NCI-H1694 (cell line): ENCODE results near the gene VPS51.

Experiments used
- DNase-seq: peaks from one replicate; lab custom pipeline; 2025; lab: John Stamatoyannopoulos, UW

The VPS51 gene

GRCh38 chr11:65072631-65072966 is 23.4 kb upstream of the VPS51 start:
- DNase-seq: no peak

GRCh38 chr11:65077451-65077850 is 18.6 kb upstream of the VPS51 start:
- DNase-seq: no peak

DNA sequence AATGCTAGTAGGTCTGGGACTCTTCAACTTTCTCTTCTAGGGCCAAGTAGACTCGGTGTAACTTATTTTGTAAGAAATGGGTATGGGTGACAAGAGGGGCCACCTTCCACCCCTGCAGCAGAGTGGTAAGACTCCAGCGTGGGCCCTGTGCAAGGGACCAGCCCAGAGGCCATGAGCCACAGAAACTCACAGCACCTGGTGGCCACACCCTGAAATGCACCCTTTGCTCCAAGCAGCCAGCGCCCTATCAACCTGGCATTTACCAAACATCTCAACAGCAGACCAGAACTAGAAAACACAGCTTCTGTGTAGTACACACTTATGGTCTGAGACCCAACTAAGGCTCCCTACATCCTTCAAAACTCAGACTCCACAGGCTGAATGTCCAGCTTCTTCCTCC is 17.9 kb upstream of the VPS51 start:
- DNase-seq: peak; percentile 46

GRCh38 chr11:65078786-65079342 is 17.1 kb upstream of the VPS51 start:
- no peak for DNase-seq

DNA sequence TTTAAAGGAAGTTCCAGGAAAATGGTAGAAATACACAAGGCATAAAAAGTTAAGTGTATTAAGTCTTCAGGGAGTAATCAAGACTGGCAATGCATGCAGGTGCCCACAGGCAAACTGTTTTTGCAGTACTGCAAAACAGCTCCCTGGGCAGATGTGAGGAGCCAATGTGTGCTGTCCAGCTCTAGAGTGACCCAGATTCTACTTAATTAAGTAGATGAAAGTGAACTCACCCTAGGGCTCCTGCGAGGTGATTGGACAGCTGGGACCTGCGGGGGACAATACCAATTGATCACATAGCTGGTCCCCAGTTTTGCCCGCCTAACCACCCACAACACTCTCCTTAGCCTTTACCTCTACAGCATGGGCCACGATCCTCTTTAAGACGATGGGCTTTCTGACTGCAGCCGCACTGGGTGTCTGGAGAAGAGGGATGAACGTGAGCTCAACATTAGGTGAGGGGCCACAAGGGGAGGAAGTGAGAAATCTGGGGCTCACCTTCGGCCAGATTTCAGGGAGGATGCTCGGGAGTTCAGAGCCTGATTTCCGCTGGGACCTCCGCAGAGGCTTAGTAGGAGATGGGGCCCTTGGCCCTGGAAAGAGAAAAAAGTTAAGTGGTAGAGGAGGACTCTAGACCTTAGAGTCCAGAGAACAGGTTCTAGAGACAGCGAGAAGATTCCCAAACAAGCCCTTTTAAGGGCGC is 12.7 kb upstream of the VPS51 start:
- DNase-seq: no peak

DNA sequence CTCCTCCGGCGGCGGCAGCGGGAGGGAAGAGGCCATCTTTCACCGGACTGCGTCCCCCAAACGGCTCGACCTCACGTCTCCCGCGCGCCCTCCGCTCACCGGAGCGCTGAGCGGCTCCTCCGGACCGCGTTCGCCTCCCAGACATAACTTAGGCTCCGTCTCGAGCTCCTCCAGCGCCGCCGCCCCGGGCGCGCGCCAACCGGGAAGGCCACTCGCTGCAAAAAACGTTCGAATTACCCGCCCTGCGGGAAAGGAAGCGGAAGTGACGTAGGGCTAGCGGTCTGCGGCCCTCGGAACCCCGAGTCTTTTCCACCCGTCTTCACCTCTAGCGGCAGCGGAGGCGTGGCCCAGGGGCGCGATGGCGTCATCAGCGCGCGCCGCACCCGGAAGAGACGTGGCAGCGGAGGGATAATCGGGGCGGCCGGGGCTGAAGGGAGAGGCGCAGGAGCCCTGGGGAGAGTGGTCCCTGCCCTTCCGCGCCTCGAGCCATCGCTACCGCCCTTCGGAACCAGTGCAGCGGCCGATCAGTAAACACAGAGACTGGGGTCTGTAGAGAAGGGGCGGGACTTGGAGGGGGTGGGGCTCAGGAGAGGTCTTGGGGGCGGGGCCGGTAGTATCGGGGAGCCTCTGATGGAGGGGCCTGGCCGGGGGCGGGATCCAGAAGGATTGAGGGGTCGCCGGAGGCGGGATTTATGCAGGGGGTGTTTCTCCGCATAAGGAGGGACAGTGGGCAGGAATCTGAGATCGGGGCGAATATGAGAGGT is 12.0 kb upstream of the VPS51 start, which contains the start of the genes CDCA5 and ZFPL1:
Gene CDCA5 (minus strand): TSS at position 207 of the 764 bp plus-strand sequence. CDS start 62 bp downstream, at position 145.
Gene ZFPL1 (plus strand): TSS at position 389 of the 764 bp plus-strand sequence. CDS start 477 bp downstream, outside the sequence.
- peak; percentile 91 for DNase-seq

GRCh38 chr11:65084598-65085375 is 11.2 kb upstream of the VPS51 start:
- no peak for DNase-seq

DNA sequence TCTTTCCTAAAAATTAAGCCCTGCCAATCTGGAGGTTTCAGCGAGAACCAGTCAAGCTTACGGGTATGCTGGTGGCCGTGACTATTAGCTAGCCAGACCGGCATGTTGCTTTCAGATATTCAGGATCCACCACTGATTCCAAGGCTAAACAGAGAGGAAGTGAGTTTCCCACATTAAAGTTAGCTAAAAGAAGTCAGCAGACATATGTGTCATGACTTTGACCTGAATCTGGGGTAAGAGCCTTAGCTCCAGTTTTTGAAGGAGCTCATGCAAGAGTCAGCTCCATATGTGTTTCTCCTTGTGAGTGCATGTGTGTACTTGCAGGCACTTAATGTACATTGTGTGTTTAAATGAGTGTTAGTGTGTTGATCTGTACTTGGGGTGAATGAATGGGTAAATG is 10.6 kb upstream of the VPS51 start:
- no peak for DNase-seq

GRCh38 chr11:65086809-65087208 is 9.2 kb upstream of the VPS51 start:
- no peak for DNase-seq

DNA sequence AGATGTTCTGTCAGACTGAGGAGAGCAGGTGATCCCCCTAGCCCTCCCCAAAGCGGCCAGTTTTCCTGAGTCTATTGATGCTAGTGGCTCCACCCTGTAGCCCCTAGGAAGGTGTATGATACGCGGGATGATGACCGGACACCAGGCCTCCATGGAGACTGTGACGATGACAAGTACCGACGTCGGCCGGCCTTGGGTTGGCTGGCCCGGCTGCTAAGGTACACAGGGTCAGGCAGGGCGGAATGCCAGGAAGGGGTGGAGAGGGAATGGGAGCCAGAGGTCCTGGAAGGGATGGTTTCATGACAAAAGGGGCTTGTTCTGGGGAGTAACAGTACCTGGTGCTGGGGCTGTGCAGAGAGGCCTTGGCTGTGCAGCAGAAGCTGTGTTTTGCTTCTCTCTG is 8.8 kb upstream of the VPS51 start:
- DNase-seq: no peak

- DNase-seq: no peak
Observed at GRCh38 chr11:65087827-65088226, 8.2 kb upstream of the VPS51 start.

DNA sequence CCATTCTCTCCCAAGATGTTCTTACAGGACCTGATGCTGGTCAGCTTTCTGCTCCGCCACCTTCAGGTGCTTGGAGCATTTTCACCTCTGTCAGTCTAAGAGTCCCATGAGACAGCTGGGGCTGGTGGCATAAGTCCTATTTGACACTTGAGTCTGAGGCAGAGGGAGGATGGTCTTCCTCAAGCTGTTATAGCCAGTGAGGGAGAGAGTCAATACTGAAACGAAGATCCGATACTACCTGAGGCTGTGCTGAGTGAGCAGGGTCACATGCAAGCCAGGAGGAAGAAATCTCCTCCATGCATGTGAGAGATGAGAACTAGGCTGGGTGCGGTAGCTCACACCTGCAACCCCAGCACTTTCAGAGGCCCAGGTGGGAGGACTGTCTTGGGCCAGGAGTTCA is 6.4 kb upstream of the VPS51 start:
- no peak for DNase-seq

- no peak for DNase-seq
Observed at GRCh38 chr11:65090628-65091027, 5.4 kb upstream of the VPS51 start.

- DNase-seq: no peak
Observed at GRCh38 chr11:65095427-65095826, 587 bp upstream of the VPS51 start.

GRCh38 chr11:65096926-65097325 is 912 bp downstream of the VPS51 start:
- no peak for DNase-seq

GRCh38 chr11:65100674-65101350 is 4.8 kb downstream of the VPS51 start:
- no peak for DNase-seq

DNA sequence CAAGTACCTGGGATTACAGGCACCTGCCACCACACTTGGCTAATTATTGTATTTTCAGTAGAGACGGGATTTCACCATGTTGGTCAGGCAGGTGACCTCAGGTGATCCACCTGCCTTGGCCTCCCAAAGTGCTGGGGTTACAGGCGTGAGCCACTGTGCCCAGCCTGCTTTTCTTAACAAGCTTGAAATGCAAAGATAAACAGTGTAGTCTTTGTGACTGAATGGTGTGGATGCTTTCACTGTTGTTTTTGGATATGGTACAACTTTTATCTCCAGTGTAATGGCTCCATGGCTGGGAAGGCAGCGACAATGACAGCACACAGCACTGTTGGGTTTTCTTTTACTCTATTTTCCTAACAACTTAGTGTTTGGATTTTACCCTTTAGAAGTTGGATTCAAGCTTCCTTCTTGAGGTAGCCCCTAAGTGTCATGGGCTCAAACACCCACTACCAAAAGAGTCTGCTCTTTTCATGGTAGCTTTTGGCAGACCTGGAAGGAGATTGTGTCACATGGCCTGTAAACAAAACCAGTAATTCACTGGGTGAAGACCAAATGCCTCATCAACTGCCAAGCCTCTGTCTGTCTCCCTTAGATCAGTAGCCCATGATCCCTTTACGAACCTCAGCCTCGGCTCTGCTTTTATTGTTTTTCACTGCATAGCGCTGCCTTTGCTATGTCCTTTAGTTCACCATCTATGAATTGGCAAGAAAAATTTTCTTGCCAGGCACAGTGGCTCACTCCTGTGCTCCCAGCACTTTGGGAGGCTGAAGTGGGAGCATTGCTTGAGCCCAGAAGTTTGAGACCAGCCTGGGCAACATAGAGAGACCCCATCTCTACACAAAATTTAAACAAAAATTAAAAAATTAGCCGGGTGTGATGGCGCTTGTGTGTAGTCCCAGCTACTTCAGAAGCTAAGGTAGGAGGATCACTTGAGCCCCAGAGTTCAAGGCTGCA is 6.4 kb downstream of the VPS51 start:
- DNase-seq: no peak

DNA sequence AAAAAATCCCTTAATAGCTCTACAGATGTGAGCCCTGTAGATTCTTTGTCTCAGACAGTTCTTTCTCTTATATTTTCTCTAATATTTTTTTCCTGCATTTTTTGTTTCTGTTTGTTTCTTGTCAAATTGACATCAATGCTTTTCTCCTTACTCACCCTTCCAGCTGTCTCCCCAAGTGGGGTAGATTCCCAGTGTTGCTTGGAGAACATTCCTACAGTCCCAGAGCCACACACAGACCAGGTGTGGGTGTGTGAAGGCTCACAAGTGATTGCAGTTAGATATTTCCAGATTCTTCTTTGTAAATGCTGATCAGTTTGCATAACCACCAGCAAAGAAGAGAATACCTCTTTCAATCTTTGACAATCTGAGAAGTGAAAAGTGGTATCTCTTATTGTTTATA is 7.5 kb downstream of the VPS51 start:
- DNase-seq: no peak

DNA sequence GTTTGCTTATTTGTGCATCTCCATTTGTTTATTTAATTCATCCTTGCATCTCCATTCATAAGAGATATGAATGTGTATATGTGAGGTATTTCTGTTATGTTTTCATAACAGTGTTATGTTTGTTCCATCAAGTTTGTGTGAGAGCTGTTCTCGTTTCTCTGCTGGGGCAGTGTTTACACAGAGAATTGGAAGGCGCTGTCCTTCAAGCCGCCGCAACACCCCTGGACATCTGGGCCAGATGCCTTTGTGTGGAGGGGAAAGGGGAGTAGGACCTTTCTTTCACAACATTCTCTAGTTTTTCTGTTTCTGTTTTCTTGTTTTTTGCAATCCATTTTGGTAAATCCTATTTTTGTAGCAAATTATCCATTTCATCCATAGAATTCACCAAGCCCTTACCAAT is 8.6 kb downstream of the VPS51 start:
- DNase-seq: no peak

DNA sequence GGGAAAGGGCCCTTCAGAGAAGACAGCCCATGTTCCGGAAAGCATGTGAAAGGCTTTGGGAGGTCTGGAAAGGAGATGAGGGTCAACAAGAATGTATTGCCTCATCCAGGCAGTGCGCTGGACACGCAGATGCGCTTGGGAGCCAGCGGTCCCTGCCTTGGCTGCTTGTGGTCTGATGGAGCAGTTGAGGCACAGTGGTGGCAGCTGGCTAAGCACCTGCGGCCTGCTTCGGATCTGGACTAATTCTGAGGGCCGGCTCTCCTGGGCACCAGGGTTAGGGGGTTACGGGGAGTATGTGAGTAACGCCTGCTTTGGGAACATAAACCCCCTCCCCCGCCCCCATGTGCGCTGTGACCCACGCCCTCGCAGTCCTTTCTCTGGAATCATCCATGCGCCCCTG is 11.1 kb downstream of the VPS51 start:
- no peak for DNase-seq
